ENCODE results near the gene PLCD1.

PLCD1 gene

DNA sequence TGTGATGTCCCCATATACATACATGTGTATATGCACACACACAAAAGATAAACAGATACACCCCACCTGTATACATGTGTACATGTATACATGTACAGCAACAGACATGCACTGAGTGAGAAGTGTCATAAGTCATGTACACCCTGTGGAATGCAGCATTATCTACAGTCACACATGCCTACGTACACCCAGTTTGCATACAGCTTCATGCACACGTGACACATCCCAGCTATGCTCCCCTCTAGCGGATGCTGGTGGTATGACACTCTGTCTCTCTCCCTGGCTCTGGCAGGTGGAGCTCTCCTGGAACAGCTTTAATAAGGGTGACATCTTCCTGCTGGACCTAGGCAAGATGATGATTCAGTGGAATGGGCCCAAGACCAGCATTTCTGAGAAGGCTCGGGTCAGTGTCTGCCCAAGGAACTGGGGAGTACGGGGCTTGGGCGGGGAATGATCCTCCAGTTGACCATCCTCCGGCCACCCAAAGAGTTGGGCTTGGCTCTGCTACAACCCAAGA lies 32.6 kb downstream of the PLCD1 start:
- TF ChIP-seq, protein P1, sequence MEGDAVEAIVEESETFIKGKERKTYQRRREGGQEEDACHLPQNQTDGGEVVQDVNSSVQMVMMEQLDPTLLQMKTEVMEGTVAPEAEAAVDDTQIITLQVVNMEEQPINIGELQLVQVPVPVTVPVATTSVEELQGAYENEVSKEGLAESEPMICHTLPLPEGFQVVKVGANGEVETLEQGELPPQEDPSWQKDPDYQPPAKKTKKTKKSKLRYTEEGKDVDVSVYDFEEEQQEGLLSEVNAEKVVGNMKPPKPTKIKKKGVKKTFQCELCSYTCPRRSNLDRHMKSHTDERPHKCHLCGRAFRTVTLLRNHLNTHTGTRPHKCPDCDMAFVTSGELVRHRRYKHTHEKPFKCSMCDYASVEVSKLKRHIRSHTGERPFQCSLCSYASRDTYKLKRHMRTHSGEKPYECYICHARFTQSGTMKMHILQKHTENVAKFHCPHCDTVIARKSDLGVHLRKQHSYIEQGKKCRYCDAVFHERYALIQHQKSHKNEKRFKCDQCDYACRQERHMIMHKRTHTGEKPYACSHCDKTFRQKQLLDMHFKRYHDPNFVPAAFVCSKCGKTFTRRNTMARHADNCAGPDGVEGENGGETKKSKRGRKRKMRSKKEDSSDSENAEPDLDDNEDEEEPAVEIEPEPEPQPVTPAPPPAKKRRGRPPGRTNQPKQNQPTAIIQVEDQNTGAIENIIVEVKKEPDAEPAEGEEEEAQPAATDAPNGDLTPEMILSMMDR (IDR thresholded peaks at IDR 0.05), result peak; percentile 93

DNA sequence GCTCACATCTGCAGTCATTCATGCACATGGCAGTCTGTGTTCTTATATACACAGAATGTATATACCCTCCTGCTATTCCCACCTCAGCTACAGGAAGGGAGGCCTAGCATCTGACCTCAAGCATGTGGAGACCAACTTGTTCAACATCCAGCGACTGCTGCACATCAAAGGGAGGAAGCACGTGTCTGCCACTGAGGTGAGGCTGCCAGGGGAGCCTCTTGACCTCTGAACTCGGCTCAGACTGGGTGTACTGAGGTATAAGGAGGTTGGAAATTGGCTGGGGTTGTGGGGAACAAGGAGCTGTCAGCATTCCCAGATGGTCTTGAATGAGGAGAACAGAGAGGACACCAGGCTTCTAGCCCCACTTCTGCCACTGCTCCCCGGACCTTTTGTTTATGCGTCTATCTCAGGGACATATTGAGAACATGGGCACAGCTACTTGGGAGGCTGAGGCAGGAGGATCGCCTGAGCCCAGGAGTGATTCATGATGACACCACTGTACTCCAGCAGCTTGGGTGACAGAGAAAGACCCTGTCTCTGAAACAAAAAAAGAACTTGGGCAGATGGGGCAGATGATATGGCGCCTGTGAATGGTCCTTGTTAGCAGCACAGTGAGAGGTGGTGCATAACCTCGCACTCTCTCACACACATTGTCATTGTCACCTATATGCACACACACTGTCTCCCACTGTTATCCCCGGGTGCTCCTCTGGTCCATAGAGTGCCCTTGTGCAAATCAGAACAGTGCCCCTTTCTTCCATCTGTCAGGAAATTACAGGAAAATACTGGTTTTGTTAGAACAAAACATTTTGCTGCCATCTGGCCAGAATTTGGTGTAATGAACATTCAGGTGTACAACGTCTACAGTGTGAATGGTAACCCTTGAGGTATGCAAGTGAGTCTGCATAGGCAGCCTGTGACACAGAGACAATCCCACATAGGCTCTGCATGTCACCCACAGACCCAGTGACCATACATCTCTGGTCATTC lies 33.5 kb downstream of the PLCD1 start:
- TF ChIP-seq, protein P1 (IDR thresholded peaks at IDR 0.05), result no peak

DNA sequence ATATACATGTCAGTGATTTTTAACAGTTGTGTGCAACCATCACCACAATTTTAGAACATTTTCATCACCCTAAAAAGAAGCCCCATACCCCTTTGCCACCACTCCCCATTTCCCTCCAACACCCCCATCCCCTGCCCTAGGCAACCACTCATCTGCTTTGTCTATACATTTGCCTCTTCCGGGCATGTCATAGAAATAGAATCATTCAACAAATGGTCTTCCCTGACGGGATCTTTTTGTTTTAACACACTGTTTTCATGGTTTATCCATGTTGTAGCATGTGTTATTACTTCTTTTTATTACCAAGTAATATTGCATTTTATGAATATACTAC lies 34.8 kb downstream of the PLCD1 start:
- TF ChIP-seq, protein P1 (IDR thresholded peaks at IDR 0.05), result no peak

DNA sequence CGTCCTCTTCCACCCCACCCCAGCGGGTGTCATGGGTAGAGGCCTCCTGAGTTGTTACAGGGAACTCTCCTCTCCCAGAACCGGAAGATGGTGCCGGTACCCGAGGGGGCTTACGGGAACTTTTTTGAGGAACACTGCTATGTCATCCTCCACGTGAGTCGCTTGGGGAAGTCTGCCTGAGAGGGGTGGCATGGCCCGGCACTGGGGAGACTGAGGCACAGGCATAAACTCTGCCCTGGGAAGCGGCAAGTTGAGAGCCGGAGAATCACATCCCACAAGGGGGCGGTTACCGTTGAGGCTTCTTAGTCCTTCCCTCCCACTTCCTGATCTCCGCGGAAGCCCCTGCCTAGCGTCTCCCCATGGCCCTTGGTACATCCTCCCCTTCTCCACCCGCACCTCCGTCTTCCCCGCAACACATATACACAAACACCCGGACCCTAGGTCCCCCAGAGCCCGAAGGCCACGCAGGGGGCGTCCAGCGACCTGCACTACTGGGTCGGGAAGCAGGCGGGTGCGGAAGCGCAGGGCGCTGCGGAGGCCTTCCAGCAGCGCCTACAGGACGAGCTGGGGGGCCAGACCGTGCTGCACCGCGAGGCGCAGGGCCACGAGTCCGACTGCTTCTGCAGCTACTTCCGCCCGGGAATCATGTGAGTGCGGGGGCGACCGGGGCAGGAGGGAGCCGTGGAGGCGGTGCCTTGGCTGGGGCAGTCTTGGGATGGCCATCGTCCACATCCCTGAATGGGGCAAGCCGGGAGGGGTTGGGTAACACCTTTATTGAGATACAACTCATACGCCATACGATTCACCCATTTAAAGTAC lies 35.4 kb downstream of the PLCD1 start:
- TF ChIP-seq, protein P1 (IDR thresholded peaks at IDR 0.05), result no peak

DNA sequence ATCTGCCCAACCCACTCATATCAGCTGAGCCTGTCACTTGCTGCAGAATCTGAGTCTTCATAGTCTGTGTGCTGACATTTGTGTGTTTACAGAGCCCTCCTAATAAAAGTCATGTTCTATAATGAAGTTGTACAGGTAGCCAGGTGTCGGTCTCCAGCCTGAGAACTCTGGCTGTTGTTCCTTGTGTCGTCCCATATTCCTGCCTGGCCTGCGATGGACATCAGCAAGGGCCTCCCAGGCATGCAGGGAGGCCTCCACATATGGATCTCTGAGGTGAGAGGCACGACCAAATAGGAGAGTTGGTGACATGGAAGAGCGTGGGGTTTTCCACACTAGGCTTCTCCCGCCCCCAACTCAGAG lies 36.0 kb downstream of the PLCD1 start:
- TF ChIP-seq, protein P1 (IDR thresholded peaks at IDR 0.05), result no peak

DNA sequence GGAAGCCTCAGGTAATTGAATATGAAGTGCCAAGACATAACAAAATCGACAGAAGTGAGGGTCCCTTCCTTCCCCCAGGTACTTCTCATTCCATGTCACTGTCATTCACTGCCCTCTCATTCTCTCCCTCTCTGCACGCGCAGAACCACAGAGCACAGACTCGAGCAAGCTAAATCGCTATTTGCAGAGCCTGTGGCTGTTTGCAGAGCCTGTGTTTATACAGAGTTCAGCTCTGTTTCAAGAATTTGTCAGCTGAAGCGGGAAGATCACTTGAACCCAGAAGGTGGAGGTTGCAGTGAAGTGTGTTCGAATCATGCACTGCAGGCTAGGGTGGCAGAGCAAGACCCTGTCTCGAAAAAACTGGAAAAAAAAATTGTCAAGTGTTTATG lies 36.4 kb downstream of the PLCD1 start:
- TF ChIP-seq, protein P1 (IDR thresholded peaks at IDR 0.05), result no peak

DNA sequence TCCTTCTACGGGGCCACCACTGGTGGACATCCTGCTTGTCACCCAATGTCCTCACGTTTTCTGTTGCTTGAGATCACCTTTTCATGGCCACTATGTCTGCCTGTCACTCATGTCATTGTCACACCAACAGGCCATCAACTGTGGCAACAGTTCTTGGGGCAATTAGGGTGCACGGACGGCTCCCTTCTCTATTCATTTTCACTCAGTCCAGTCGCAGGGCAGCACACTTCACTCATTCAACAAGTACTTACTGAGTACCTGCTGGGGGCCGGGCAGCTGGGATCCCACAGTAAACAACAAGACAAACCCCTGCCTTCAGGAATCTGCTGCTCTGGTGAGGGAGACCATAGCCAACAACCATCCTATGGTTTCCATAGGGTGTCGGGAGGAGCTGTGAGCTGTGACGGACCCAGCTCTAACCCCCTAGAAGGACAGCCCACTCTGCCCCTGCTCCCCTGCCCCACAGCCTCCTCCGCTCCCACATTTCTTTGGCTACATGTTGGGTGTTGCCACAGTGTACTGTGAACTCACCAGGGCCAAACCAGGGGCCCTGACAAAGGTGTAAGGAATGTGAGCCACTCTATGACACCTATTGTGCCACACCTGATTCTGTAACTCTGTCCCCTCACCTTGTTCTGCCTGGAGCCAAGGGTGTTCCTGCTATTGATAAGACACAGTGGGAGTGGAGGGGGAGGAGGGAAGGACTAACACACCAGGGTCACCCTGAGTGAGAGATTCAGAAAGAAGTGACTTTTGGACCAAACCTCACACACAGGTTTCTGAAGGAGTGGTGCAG lies 37.0 kb downstream of the PLCD1 start:
- TF ChIP-seq, protein P1 (IDR thresholded peaks at IDR 0.05), result no peak
